Measurements from ENCODE around the gene ATOSB. TPM values are rescaled to one million over a fixed set of nuclear protein-coding genes. Genes with fewer than 3 reads are reported as not detected.

ATOSB gene
- total RNA-seq, 1 donor = 31.1 TPM

DNA sequence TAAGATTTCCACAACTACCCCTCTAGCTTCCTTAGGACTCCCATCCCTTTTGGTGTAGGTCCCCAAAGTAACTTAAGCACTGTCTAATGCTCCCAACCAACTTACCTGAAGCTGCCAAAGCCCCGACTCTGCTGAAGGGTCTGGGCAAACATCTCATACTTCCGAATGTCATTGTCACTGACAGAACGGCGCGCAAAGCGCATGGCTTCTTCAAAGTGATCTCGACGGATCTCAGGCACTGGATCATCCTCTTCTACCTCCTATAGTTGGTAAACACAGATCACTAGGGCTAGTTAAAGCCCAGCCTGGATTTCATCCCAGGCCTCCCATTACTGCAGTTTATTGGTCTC lies 58.4 kb downstream of the ATOSB start:
- Histone ChIP-seq H2AFZ (ENCODE audit: low read length) (no peak overlapping the region), H3K79me2 (ENCODE audit: insufficient read depth, low read length) (peaks cover 21% of the 10 kb centered on the region), H3K36me3 (ENCODE audit: insufficient read depth, low read length) (peaks cover 90% of the 10 kb centered on the region)

DNA sequence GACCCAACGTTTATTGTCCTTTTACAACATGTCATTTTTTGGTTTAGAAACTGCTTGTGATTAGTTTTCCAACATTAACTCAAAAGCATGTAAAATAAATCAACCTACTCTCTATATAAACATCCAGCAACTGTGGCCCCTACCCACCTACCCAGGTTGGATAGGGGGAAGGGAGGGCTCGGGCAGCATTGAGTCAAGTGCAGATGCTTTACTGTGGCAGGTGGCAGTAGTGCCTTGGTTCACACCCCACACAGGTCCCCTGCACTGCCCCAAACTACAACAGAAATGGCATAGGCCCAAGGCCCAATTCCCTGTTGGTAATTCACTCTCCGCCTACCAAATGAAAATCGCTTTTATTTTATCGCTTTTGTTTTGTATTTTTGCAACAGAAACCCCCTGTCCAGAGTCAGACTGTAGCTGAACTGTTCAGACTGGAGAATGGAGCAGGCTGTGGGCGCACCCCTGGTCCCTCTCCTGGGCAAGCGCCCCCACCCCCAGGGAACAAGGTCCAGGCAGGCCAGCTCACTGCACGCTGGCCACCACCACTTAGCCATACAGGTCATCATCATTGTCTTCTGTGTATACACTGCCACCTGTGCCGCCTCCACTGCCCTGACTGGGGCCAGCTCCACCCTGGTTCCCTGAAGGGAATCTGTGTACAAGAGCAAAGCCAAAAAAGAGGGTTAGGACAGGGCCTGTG lies 58.9 kb downstream of the ATOSB start:
- Histone ChIP-seq H3K4me1 (ENCODE audit: insufficient read depth, low read length) (no peaks in the 10 kb centered on the region), H3K4me2 (ENCODE audit: insufficient read depth, low read length) (no peak overlapping the region), H3K27me3 (ENCODE audit: insufficient read depth, low read length) (no peaks in the 10 kb centered on the region), H3K27ac (ENCODE audit: low read depth, low read length) (no peak overlapping the region), H3K4me3 (ENCODE audit: insufficient read depth, low read length) (no peak overlapping the region), H3K36me3 (ENCODE audit: insufficient read depth, low read length) (peaks cover 89% of the 10 kb centered on the region), H2AFZ (ENCODE audit: low read length) (no peak overlapping the region), H3K9me3 (ENCODE audit: low read depth, low read length) (no peaks in the 10 kb centered on the region), H3K79me2 (ENCODE audit: insufficient read depth, low read length) (peaks cover 17% of the 10 kb centered on the region), H4K20me1 (ENCODE audit: insufficient read depth, low read length) (peaks cover 36% of the 10 kb centered on the region)
- TF ChIP-seq, protein P1, sequence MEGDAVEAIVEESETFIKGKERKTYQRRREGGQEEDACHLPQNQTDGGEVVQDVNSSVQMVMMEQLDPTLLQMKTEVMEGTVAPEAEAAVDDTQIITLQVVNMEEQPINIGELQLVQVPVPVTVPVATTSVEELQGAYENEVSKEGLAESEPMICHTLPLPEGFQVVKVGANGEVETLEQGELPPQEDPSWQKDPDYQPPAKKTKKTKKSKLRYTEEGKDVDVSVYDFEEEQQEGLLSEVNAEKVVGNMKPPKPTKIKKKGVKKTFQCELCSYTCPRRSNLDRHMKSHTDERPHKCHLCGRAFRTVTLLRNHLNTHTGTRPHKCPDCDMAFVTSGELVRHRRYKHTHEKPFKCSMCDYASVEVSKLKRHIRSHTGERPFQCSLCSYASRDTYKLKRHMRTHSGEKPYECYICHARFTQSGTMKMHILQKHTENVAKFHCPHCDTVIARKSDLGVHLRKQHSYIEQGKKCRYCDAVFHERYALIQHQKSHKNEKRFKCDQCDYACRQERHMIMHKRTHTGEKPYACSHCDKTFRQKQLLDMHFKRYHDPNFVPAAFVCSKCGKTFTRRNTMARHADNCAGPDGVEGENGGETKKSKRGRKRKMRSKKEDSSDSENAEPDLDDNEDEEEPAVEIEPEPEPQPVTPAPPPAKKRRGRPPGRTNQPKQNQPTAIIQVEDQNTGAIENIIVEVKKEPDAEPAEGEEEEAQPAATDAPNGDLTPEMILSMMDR (IDR thresholded peaks at IDR 0.05; ENCODE audit: extremely low read depth, low read depth, low read length) = no peak
- no peak for DNase-seq (ENCODE audit: insufficient read length, low spot score, missing footprints)

More for the DNA sequence above, 58.4 kb downstream of the ATOSB start:
- H3K9me3 ChIP-seq (ENCODE audit: low read depth, low read length) = no peaks in the 10 kb centered on the region
- no peaks in the 10 kb centered on the region for H3K27me3 ChIP-seq (ENCODE audit: insufficient read depth, low read length)
- H3K4me2 ChIP-seq (ENCODE audit: insufficient read depth, low read length) = no peak overlapping the region
- peaks cover 41% of the 10 kb centered on the region for H4K20me1 ChIP-seq (ENCODE audit: insufficient read depth, low read length)
- H3K27ac ChIP-seq (ENCODE audit: low read depth, low read length) = no peak overlapping the region
- no peaks in the 10 kb centered on the region for H3K4me1 ChIP-seq (ENCODE audit: insufficient read depth, low read length)
- TF ChIP-seq, protein P1 (IDR thresholded peaks at IDR 0.05; ENCODE audit: extremely low read depth, low read depth, low read length) = no peak
- no peak for DNase-seq (ENCODE audit: insufficient read length, low spot score, missing footprints)
- no peak overlapping the region for H3K4me3 ChIP-seq (ENCODE audit: insufficient read depth, low read length)

DNA sequence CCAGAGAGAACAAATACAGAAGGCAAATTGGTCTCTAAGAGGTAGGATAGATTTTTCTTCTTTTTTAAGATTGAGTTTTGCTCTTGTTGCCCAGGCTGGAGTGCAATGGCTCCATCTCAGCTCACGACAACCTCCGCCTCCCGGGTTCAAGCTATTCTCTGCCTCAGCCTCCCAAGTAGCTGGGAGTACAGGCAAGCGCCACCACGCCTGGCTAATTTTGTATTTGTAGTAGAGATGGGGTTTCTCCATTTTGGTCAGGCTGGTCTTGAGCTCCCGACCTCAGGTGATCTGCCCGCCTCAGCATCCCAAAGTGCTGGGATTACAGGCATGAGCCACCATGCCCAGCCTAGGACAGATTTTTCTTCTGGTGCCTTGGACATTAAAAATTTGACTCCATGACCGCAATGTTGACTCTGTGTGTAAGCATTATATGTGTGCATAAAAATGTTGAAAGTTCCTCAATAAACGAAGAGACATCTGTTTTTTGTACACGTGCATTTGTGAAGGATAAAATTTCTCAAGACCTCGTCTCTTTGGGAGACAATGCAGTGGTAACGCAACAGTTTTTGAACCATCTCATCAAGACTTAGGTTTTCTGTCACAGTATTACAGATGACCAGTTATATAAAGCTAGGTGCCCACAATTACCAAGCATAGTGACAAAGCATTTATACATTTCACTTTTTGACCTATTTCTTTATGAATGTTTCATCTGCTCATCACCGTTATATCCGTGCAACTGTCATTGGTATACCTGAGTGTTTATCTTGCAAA lies 60.6 kb downstream of the ATOSB start:
- Histone ChIP-seq H2AFZ (ENCODE audit: low read length) (no peak overlapping the region), H3K4me3 (ENCODE audit: insufficient read depth, low read length) (no peak overlapping the region), H3K36me3 (ENCODE audit: insufficient read depth, low read length) (peaks cover 85% of the 10 kb centered on the region), H3K27me3 (ENCODE audit: insufficient read depth, low read length) (no peaks in the 10 kb centered on the region), H3K4me2 (ENCODE audit: insufficient read depth, low read length) (no peak overlapping the region), H3K27ac (ENCODE audit: low read depth, low read length) (no peak overlapping the region), H3K79me2 (ENCODE audit: insufficient read depth, low read length) (peaks cover 11% of the 10 kb centered on the region), H4K20me1 (ENCODE audit: insufficient read depth, low read length) (peaks cover 23% of the 10 kb centered on the region), H3K9me3 (ENCODE audit: low read depth, low read length) (no peaks in the 10 kb centered on the region), H3K4me1 (ENCODE audit: insufficient read depth, low read length) (no peaks in the 10 kb centered on the region)
- TF ChIP-seq, protein P1 (IDR thresholded peaks at IDR 0.05; ENCODE audit: extremely low read depth, low read depth, low read length) = no peak
- DNase-seq (ENCODE audit: insufficient read length, low spot score, missing footprints) = no peak

DNA sequence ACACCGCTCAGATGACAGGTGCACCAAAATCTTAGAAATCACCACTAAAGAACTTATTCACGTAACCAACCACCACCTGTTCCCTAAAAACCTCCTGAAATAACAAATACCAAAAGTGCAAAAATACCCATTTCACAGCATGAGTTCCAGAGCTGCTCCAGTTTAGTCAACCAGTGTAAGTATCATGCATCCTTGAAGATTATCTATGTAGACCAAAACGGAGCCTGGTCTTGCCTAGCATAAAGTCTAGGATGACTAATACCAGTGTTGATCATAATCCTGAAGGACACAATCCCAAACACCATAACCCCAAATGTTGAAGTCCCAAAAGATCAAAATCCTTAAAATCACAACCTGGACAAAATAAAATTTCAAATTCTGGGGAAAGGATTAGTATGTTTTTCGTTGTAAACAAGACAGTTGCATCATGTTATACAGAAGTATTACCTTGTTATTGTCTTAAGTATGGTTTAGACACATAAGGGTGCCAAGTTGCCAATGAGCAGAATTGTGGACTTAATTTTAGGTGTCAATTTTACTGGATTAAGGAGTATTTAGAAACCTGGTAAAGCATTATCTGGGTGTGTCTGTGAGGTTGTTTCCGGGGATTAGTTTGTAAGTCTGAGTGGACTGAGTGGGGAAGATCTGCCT lies 61.4 kb downstream of the ATOSB start:
- no peak overlapping the region for H2AFZ ChIP-seq (ENCODE audit: low read length)
- no peaks in the 10 kb centered on the region for H3K4me1 ChIP-seq (ENCODE audit: insufficient read depth, low read length)
- no peak overlapping the region for H3K27ac ChIP-seq (ENCODE audit: low read depth, low read length)
- H3K4me3 ChIP-seq (ENCODE audit: insufficient read depth, low read length) = no peak overlapping the region
- H3K9me3 ChIP-seq (ENCODE audit: low read depth, low read length) = no peaks in the 10 kb centered on the region
- DNase-seq (ENCODE audit: insufficient read length, low spot score, missing footprints) = no peak
- TF ChIP-seq, protein P1 (IDR thresholded peaks at IDR 0.05; ENCODE audit: extremely low read depth, low read depth, low read length) = no peak
- H3K4me2 ChIP-seq (ENCODE audit: insufficient read depth, low read length) = no peak overlapping the region
- peaks cover 17% of the 10 kb centered on the region for H4K20me1 ChIP-seq (ENCODE audit: insufficient read depth, low read length)
- H3K27me3 ChIP-seq (ENCODE audit: insufficient read depth, low read length) = no peaks in the 10 kb centered on the region
- H3K79me2 ChIP-seq (ENCODE audit: insufficient read depth, low read length) = peaks cover 8% of the 10 kb centered on the region
- H3K36me3 ChIP-seq (ENCODE audit: insufficient read depth, low read length) = peaks cover 81% of the 10 kb centered on the region
